Measurements from ENCODE around the gene SPACA9. TPM values are rescaled to one million over a fixed set of nuclear protein-coding genes. Genes with fewer than 3 reads are reported as not detected.

Gene SPACA9
- total and polyA plus RNA-seq, 5 donors from 2014 or later, result 0.32 to 2.2 (median 0.74) TPM

- Mint-ChIP-seq H3K9me3 (no peaks in the 10 kb centered on the region), H3K27ac (no peak overlapping the region), H3K36me3 (peaks cover 65% of the 10 kb centered on the region), H3K27me3 (no peaks in the 10 kb centered on the region), H3K4me3 (no peak overlapping the region), H3K4me1 (peaks cover 0 to 8% (median 5%) of the 10 kb centered on the region in 4 donors)
- peaks cover 77% of the 10 kb centered on the region for H3K36me3 ChIP-seq (ENCODE audit: control insufficient read depth, insufficient read depth, low read length)
- no peak overlapping the region for H3K4me3 ChIP-seq (ENCODE audit: low read depth, low read length)
- ATAC-seq (ENCODE audit: low read depth in 2 of 2), result no peak
- no peak overlapping the region for H3K27ac ChIP-seq (ENCODE audit: insufficient read depth, low read length, poor library complexity, severe bottlenecking)
- DNase-seq, result no peak
- H3K27me3 ChIP-seq (ENCODE audit: control insufficient read depth, insufficient read depth, low read length), result no peaks in the 10 kb centered on the region
- no peaks in the 10 kb centered on the region for H3K9me3 ChIP-seq (ENCODE audit: control insufficient read depth in 2 of 2, low read length in 2 of 2)
- H3K4me1 ChIP-seq (ENCODE audit: control insufficient read depth, insufficient read depth, low read length, poor library complexity, severe bottlenecking), result no peaks in the 10 kb centered on the region
These were observed 19.4 kb downstream of the SPACA9 start for GRCh38 chr9:132898051-132898450.

- no peaks in the 10 kb centered on the region for H3K27me3 ChIP-seq (ENCODE audit: control insufficient read depth, insufficient read depth, low read length)
- ATAC-seq (ENCODE audit: low read depth in 2 of 2), result peak; percentile 92 to 96
- no peaks in the 10 kb centered on the region for H3K9me3 ChIP-seq (ENCODE audit: control insufficient read depth in 2 of 2, low read length in 2 of 2)
- H3K36me3 Mint-ChIP-seq, result peaks cover 58% of the 10 kb centered on the region
- no peak overlapping the region for H3K4me3 ChIP-seq (ENCODE audit: low read depth, low read length)
- DNase-seq, result peak; percentile 61 to 87 (median 81)
- peaks cover 0 to 8% (median 5%) of the 10 kb centered on the region in 4 donors for H3K4me1 Mint-ChIP-seq
- H3K27ac ChIP-seq (ENCODE audit: insufficient read depth, low read length, poor library complexity, severe bottlenecking), result peak overlapping the region; percentile 21
- no peaks in the 10 kb centered on the region for H3K9me3 Mint-ChIP-seq
- no peak overlapping the region for H3K4me3 Mint-ChIP-seq
- peaks cover 77% of the 10 kb centered on the region for H3K36me3 ChIP-seq (ENCODE audit: control insufficient read depth, insufficient read depth, low read length)
- H3K27ac Mint-ChIP-seq, result peak overlapping the region in 2 of 3 donors; percentile 27 to 68
- no peaks in the 10 kb centered on the region for H3K27me3 Mint-ChIP-seq
- H3K4me1 ChIP-seq (ENCODE audit: control insufficient read depth, insufficient read depth, low read length, poor library complexity, severe bottlenecking), result no peaks in the 10 kb centered on the region
These were observed 23.4 kb downstream of the SPACA9 start for GRCh38 chr9:132901858-132902831.

GRCh38 chr9:132903574-132904492 lies 25.1 kb downstream of the SPACA9 start:
- H3K4me1 Mint-ChIP-seq, result peaks cover 3 to 16% (median 9%) of the 10 kb centered on the region in 4 donors
- H3K9me3 Mint-ChIP-seq, result no peaks in the 10 kb centered on the region
- H3K36me3 ChIP-seq (ENCODE audit: control insufficient read depth, insufficient read depth, low read length), result peaks cover 61% of the 10 kb centered on the region

GRCh38 chr9:132905726-132906125 lies 27.0 kb downstream of the SPACA9 start:
- Mint-ChIP-seq H3K27ac (no peak overlapping the region), H3K9me3 (no peaks in the 10 kb centered on the region), H3K4me1 (peaks cover 3 to 21% (median 13%) of the 10 kb centered on the region in 4 donors), H3K36me3 (peaks cover 40% of the 10 kb centered on the region), H3K27me3 (no peaks in the 10 kb centered on the region), H3K4me3 (no peak overlapping the region)
- H3K27me3 ChIP-seq (ENCODE audit: control insufficient read depth, insufficient read depth, low read length), result no peaks in the 10 kb centered on the region
- peaks cover 4% of the 10 kb centered on the region for H3K4me1 ChIP-seq (ENCODE audit: control insufficient read depth, insufficient read depth, low read length, poor library complexity, severe bottlenecking)
- ATAC-seq (ENCODE audit: low read depth in 2 of 2) (no peak), DNase-seq (no peak)
- H3K4me3 ChIP-seq (ENCODE audit: low read depth, low read length), result no peak overlapping the region
- no peaks in the 10 kb centered on the region for H3K9me3 ChIP-seq (ENCODE audit: control insufficient read depth in 2 of 2, low read length in 2 of 2)
- H3K27ac ChIP-seq (ENCODE audit: insufficient read depth, low read length, poor library complexity, severe bottlenecking), result no peak overlapping the region
- peaks cover 62% of the 10 kb centered on the region for H3K36me3 ChIP-seq (ENCODE audit: control insufficient read depth, insufficient read depth, low read length)

More at GRCh38 chr9:132903574-132904492, 25.1 kb downstream of the SPACA9 start:
- no peaks in the 10 kb centered on the region for H3K27me3 Mint-ChIP-seq
- DNase-seq (no peak), ATAC-seq (ENCODE audit: low read depth in 2 of 2) (no peak)
- Histone ChIP-seq H3K4me1 (ENCODE audit: control insufficient read depth, insufficient read depth, low read length, poor library complexity, severe bottlenecking) (peaks cover 4% of the 10 kb centered on the region), H3K4me3 (ENCODE audit: low read depth, low read length) (no peak overlapping the region), H3K27me3 (ENCODE audit: control insufficient read depth, insufficient read depth, low read length) (no peaks in the 10 kb centered on the region), H3K27ac (ENCODE audit: insufficient read depth, low read length, poor library complexity, severe bottlenecking) (no peak overlapping the region), H3K9me3 (ENCODE audit: control insufficient read depth in 2 of 2, low read length in 2 of 2) (no peaks in the 10 kb centered on the region)
- H3K4me3 Mint-ChIP-seq, result no peak overlapping the region
- H3K27ac Mint-ChIP-seq, result no peak overlapping the region
- peaks cover 44% of the 10 kb centered on the region for H3K36me3 Mint-ChIP-seq

- Mint-ChIP-seq H3K4me3 (peak overlapping the region in 3 of 4 donors; percentile 29 to 54 (median 31)), H3K27me3 (no peaks in the 10 kb centered on the region), H3K36me3 (peaks cover 39% of the 10 kb centered on the region), H3K4me1 (peaks cover 0 to 13% (median 12%) of the 10 kb centered on the region in 4 donors), H3K9me3 (peaks cover 0 to 2% (median 0%) of the 10 kb centered on the region in 7 donors), H3K27ac (peak overlapping the region in 2 of 3 donors; percentile 67 to 73)
- H3K4me1 ChIP-seq (ENCODE audit: control insufficient read depth, insufficient read depth, low read length, poor library complexity, severe bottlenecking), result peaks cover 4% of the 10 kb centered on the region
- no peak overlapping the region for H3K4me3 ChIP-seq (ENCODE audit: low read depth, low read length)
- H3K27me3 ChIP-seq (ENCODE audit: control insufficient read depth, insufficient read depth, low read length), result no peaks in the 10 kb centered on the region
- DNase-seq (peak in 2 of 3 donors; percentile 12 to 21), ATAC-seq (ENCODE audit: low read depth in 2 of 2) (peak in 1 of 2 donors; percentile 31)
- no peaks in the 10 kb centered on the region for H3K9me3 ChIP-seq (ENCODE audit: control insufficient read depth in 2 of 2, low read length in 2 of 2)
- H3K36me3 ChIP-seq (ENCODE audit: control insufficient read depth, insufficient read depth, low read length), result peaks cover 59% of the 10 kb centered on the region
- H3K27ac ChIP-seq (ENCODE audit: insufficient read depth, low read length, poor library complexity, severe bottlenecking), result no peak overlapping the region
These were observed 29.9 kb downstream of the SPACA9 start for GRCh38 chr9:132908635-132909034.

GRCh38 chr9:132909311-132909710 lies 30.6 kb downstream of the SPACA9 start:
- no peak for DNase-seq
- H3K36me3 Mint-ChIP-seq, result peaks cover 34% of the 10 kb centered on the region

GRCh38 chr9:132910376-132910775 lies 31.7 kb downstream of the SPACA9 start:
- Mint-ChIP-seq H3K4me1 (peaks cover 0 to 13% (median 12%) of the 10 kb centered on the region in 4 donors), H3K4me3 (no peak overlapping the region), H3K27ac (peak overlapping the region in 1 of 3 donors; percentile 22), H3K27me3 (no peaks in the 10 kb centered on the region), H3K9me3 (peaks cover 0 to 6% (median 0%) of the 10 kb centered on the region in 7 donors), H3K36me3 (peaks cover 32% of the 10 kb centered on the region)
- Histone ChIP-seq H3K4me1 (ENCODE audit: control insufficient read depth, insufficient read depth, low read length, poor library complexity, severe bottlenecking) (peaks cover 4% of the 10 kb centered on the region), H3K27me3 (ENCODE audit: control insufficient read depth, insufficient read depth, low read length) (no peaks in the 10 kb centered on the region), H3K4me3 (ENCODE audit: low read depth, low read length) (no peak overlapping the region), H3K9me3 (ENCODE audit: control insufficient read depth in 2 of 2, low read length in 2 of 2) (no peaks in the 10 kb centered on the region), H3K36me3 (ENCODE audit: control insufficient read depth, insufficient read depth, low read length) (peaks cover 56% of the 10 kb centered on the region), H3K27ac (ENCODE audit: insufficient read depth, low read length, poor library complexity, severe bottlenecking) (no peak overlapping the region)
- ATAC-seq (ENCODE audit: low read depth in 2 of 2) (no peak), DNase-seq (no peak)

More at GRCh38 chr9:132909311-132909710, 30.6 kb downstream of the SPACA9 start:
- Mint-ChIP-seq H3K27me3 (no peaks in the 10 kb centered on the region), H3K9me3 (peaks cover 0 to 2% (median 0%) of the 10 kb centered on the region in 7 donors), H3K4me3 (peak overlapping the region in 1 of 4 donors; percentile 31), H3K27ac (peak overlapping the region in 1 of 3 donors; percentile 38), H3K4me1 (peaks cover 0 to 13% (median 12%) of the 10 kb centered on the region in 4 donors)
- H3K27me3 ChIP-seq (ENCODE audit: control insufficient read depth, insufficient read depth, low read length), result no peaks in the 10 kb centered on the region
- H3K4me3 ChIP-seq (ENCODE audit: low read depth, low read length), result no peak overlapping the region
- peaks cover 4% of the 10 kb centered on the region for H3K4me1 ChIP-seq (ENCODE audit: control insufficient read depth, insufficient read depth, low read length, poor library complexity, severe bottlenecking)
- ATAC-seq (ENCODE audit: low read depth in 2 of 2), result no peak
- H3K36me3 ChIP-seq (ENCODE audit: control insufficient read depth, insufficient read depth, low read length), result peaks cover 55% of the 10 kb centered on the region
- no peak overlapping the region for H3K27ac ChIP-seq (ENCODE audit: insufficient read depth, low read length, poor library complexity, severe bottlenecking)
- H3K9me3 ChIP-seq (ENCODE audit: control insufficient read depth in 2 of 2, low read length in 2 of 2), result no peaks in the 10 kb centered on the region
